EL (cell line): ENCODE measurements around the gene GDNF.
"Not testable (repeated sequence)": the region's sequence is repeated elsewhere in the genome, so short reads cannot be mapped to it uniquely, and the experiment has no call there.

Experiments
- DNase-seq: peaks from one replicate; pipeline ENCODE4 v3.0.0-alpha.2; 2016

Gene GDNF

GRCh38 chr5:37839407-37840052 lies at the start of gene GDNF:
TSS of gene GDNF (minus strand) at chr5:37840041. CDS start at chr5:37834796, 5,245 bp downstream.
- peak; percentile 74 for DNase-seq

GRCh38 chr5:37888476-37888875 lies 48.6 kb upstream of the GDNF start:
- DNase-seq = peak; percentile 84

GRCh38 chr5:37886242-37886905 lies 46.5 kb upstream of the GDNF start:
- no peak for DNase-seq

GRCh38 chr5:37882636-37883035 lies 42.8 kb upstream of the GDNF start:
- peak; percentile 21 for DNase-seq

- no peak for DNase-seq
Measured at GRCh38 chr5:37881359-37881758, 41.5 kb upstream of the GDNF start.

- no peak for DNase-seq
Measured at GRCh38 chr5:37876943-37877342, 37.1 kb upstream of the GDNF start.

- DNase-seq = no peak
Measured at GRCh38 chr5:37876245-37876644, 36.4 kb upstream of the GDNF start.

GRCh38 chr5:37875051-37875787 lies 35.4 kb upstream of the GDNF start:
- DNase-seq = peak; percentile 78

GRCh38 chr5:37873988-37874387 lies 34.1 kb upstream of the GDNF start:
- no peak for DNase-seq

- DNase-seq = peak; percentile 86
Measured at GRCh38 chr5:37871023-37871815, 31.4 kb upstream of the GDNF start.

GRCh38 chr5:37869216-37869615 lies 29.4 kb upstream of the GDNF start:
- peak; percentile 20 for DNase-seq

- DNase-seq = peak; percentile 33
Measured at GRCh38 chr5:37867654-37868053, 27.8 kb upstream of the GDNF start.

- DNase-seq = not testable (repeated sequence)
Measured at GRCh38 chr5:37862907-37863306, 23.1 kb upstream of the GDNF start.

- no peak for DNase-seq
Measured at GRCh38 chr5:37860206-37860605, 20.4 kb upstream of the GDNF start.

GRCh38 chr5:37859805-37860204 lies 20.0 kb upstream of the GDNF start:
- DNase-seq = no peak

GRCh38 chr5:37858250-37858649 lies 18.4 kb upstream of the GDNF start:
- DNase-seq = no peak

GRCh38 chr5:37857696-37858095 lies 17.9 kb upstream of the GDNF start:
- no peak for DNase-seq

GRCh38 chr5:37855438-37855837 lies 15.6 kb upstream of the GDNF start:
- DNase-seq = no peak

- no peak for DNase-seq
Measured at GRCh38 chr5:37851305-37851704, 11.5 kb upstream of the GDNF start.

GRCh38 chr5:37850226-37850865 lies 10.5 kb upstream of the GDNF start:
- no peak for DNase-seq

- DNase-seq = no peak
Measured at GRCh38 chr5:37849641-37850040, 9.8 kb upstream of the GDNF start.

GRCh38 chr5:37847978-37848425 lies 8.2 kb upstream of the GDNF start:
- DNase-seq = peak; percentile 42
